OCI-LY1 (cell line): Measurements from ENCODE around the gene KLHL6.

Source experiments
- EZH2 ChIP-seq: fragments of 200-600 bp; sonication (generic), shearing (Covaris generic); IDR thresholded peaks from 2 replicates; pipeline ENCODE4 v1.8.0; 2017; ENCODE audit warnings: borderline replicate concordance, mixed run types, mild to moderate bottlenecking, antibody characterized with exemption, low read length, moderate library complexity, mixed read lengths
- TF ChIP-seq, protein P1 (sequence below): fragments of 200-600 bp; sonication (generic), shearing (Covaris generic); IDR thresholded peaks from 2 replicates; pipeline ENCODE4 v1.5.1; 2017; ENCODE audit warnings: mild to moderate bottlenecking, antibody characterized with exemption, low read length, moderate library complexity, mixed read lengths

- TF ChIP-seq, protein P1, sequence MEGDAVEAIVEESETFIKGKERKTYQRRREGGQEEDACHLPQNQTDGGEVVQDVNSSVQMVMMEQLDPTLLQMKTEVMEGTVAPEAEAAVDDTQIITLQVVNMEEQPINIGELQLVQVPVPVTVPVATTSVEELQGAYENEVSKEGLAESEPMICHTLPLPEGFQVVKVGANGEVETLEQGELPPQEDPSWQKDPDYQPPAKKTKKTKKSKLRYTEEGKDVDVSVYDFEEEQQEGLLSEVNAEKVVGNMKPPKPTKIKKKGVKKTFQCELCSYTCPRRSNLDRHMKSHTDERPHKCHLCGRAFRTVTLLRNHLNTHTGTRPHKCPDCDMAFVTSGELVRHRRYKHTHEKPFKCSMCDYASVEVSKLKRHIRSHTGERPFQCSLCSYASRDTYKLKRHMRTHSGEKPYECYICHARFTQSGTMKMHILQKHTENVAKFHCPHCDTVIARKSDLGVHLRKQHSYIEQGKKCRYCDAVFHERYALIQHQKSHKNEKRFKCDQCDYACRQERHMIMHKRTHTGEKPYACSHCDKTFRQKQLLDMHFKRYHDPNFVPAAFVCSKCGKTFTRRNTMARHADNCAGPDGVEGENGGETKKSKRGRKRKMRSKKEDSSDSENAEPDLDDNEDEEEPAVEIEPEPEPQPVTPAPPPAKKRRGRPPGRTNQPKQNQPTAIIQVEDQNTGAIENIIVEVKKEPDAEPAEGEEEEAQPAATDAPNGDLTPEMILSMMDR, result no peak
- TF ChIP-seq EZH2, result no peak
Measured at GRCh38 chr3:183491109-183491922, 64.2 kb downstream of the KLHL6 start.
